GM18951 (cell line): Measurements from ENCODE around the gene IGF1R.

Experiments
- POLR2A ChIP-seq: IDR thresholded peaks from 4 replicates; pipeline ENCODE4 v1.6.1; 2011; ENCODE audit warnings: mild to moderate bottlenecking; ENCODE audit not compliant: insufficient read length, insufficient read depth; ENCODE audit errors: extremely low read depth
- in situ Hi-C: fragments of 300-500 bp; cut with MboI; formaldehyde crosslinking; loops from one replicate; pipeline ENCODE4 v1.12.0; 2022; ENCODE audit warnings: low sequenced_read_pairs, mixed read lengths, inconsistent platforms; ENCODE audit not compliant: unreplicated experiment

Gene IGF1R

DNA sequence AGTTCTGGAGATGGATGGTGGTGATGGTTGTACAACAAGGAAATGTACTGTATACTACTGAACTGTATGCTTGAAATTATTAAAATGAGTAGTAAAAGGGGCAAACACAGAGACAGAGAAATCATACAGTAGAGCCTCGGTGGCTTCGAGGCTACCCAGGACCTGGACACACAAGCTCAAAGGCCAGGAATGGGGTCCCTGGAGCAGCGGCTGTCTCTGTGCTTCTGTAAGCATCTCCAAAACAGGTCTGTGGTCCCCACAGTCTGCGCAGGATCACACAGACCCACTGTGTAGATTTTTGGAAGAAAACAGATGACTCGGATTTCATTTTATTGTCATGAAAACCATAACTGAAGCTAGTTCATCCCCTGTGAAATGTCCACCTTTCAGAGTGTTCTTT, 319.6 kb downstream of the IGF1R start:
- no peak for TF ChIP-seq POLR2A
- in situ Hi-C loops, result no loop called here

DNA sequence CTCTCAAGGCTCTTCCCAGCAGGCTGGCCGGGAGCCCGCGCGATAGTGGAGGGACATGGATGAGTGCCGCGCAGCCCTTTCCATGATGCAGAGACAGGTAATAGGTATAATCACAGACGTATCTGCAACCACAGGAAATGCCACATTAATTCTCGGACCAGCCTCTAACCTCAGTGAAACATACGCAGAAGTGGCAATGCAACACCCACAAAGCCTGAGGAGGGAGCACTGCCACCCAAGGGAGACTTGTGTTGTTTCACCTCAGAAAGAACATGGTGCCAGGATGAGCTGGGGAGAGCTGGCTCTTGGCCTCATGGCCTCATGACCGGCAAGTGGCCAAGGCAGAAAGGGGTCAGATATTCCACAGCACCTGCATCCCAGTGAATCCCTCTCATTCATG, 320.2 kb downstream of the IGF1R start:
- no peak for TF ChIP-seq POLR2A
- in situ Hi-C loops, result no loop called here

DNA sequence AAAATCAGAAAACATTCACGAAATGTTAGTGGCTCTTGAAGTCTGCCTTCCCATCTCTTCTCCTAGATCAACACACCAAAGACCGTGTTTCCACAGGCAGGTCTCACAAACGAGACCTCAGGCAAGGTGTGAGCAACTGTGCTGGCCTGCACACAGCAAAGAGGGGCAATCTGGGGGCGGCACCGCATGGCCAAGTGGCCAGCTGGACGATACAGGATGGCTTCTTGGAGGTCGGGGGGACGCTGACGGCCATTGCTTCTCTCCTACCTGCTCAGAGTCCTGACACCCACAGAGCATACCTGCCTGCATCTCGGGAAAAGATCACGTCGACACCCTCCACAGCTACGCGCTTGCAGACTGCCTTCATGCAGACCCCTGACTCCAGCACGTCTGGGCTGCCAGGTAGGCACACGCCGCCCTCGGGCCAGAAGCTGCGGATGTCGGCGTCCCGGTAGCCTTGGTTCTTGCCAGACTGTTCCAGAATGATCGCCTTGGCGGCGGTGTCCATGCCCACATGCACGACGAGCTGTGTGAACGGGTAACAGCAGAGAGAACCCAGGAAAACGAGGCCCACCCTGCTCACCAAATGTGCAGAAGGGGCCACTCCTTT, 320.9 kb downstream of the IGF1R start:
- in situ Hi-C loops, result no loop called here

DNA sequence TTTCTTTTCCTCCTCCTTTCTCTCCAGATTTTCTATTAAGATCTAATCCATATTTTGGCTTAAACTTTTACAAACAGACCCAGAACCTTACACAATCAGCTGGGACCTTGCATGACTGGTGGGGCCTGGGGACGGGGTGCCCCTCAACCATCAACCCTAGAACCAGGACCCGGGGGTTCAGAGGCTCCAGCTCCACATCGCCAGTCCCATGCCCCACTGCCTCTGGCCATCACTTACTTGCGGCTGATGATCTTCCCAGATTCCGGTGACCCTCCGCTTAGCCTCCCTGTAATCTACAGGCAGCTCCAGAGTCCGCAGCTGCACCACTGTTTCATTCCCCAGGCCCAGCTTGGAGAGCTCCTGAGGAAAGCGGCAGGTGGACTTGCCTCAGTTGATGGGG, 322.5 kb downstream of the IGF1R start:
- in situ Hi-C loops, result no loop called here

More for the DNA sequence above, 320.9 kb downstream of the IGF1R start:
- no peak for TF ChIP-seq POLR2A

DNA sequence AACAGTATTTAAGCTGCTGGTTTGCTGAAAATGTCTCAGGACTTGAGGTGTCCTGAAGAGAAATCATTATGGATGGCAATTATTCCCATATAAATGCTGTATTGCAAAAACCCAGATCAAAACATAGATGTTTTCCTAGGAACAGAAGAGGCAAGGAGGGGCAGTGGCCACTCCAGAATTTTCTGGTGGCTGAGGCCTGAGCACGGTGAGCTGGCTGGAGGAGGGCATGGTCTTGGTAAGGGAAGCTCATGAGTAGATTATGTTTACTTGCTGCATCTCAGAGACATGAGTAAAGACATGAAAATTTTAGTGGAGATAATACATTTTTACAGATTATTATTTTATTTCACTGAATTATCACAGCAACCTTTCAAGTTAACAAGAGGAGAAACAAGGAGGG, 328.2 kb downstream of the IGF1R start:
- in situ Hi-C loops, result no loop called here
- TF ChIP-seq POLR2A, result no peak

More for the DNA sequence above, 322.5 kb downstream of the IGF1R start:
- TF ChIP-seq POLR2A, result no peak

GRCh38 chr15:98977441-98977840, 329.1 kb downstream of the IGF1R start:
- TF ChIP-seq POLR2A, result no peak
- in situ Hi-C loops, result no loop called here

DNA sequence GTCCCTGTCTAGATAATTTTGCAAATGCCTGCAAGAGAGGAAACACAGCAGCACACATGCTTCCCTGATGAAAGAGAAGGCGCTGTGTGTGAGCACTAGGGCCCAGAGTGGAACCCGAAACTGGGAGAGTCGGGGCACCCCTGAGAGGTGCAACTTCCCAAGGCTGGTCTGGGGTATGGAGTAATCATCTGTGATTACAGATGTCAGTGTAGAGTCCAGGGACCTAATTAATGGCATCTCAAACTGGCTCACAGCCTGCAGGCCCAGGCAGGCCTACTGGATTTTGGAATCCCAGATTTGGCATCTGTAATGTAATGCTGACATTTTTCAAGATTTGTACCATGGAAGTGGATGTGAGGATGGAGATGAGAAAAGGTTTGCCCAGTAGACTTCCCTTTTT, 329.8 kb downstream of the IGF1R start:
- TF ChIP-seq POLR2A, result no peak
- in situ Hi-C loops, result no loop called here

GRCh38 chr15:98980899-98981228, 332.5 kb downstream of the IGF1R start:
- TF ChIP-seq POLR2A, result no peak
- in situ Hi-C loops, result no loop called here

- in situ Hi-C loops, result no loop called here
- TF ChIP-seq POLR2A, result no peak
Measured at GRCh38 chr15:98981851-98982722, 333.7 kb downstream of the IGF1R start.

GRCh38 chr15:98983334-98983733, 335.0 kb downstream of the IGF1R start:
- in situ Hi-C loops, result no loop called here
- TF ChIP-seq POLR2A, result no peak

GRCh38 chr15:98986281-98986680, 337.9 kb downstream of the IGF1R start:
- in situ Hi-C loops, result no loop called here
- TF ChIP-seq POLR2A, result no peak

GRCh38 chr15:98994892-98995291, 346.6 kb downstream of the IGF1R start:
- TF ChIP-seq POLR2A, result no peak
- in situ Hi-C loops, result no loop called here

- no peak for TF ChIP-seq POLR2A
- in situ Hi-C loops, result no loop called here
Measured at GRCh38 chr15:98996169-98996568, 347.8 kb downstream of the IGF1R start.

DNA sequence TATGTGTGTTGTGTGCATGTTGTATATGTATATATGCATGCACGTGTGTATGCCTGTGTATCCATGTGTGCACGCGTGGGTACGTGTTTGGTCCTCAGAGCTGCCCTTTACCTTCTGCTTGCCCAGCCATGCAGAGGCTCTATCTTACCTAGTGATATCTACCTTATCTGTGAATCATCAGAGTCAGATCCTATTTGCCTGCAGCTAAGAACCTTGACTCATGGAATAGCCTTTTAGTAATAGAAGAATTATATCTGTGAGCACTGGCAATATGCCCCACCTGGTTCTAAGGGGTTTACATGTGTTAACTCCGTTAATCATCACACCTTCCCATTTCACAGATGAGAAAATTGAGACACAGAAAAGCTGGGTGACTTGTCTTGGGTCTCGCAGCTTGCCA, 348.3 kb downstream of the IGF1R start:
- in situ Hi-C loops, result no loop called here
- no peak for TF ChIP-seq POLR2A
